GM12878 (cell line): ENCODE results near the gene GSPT1. TPM values are rescaled to one million over a fixed set of nuclear protein-coding genes. Genes with fewer than 3 reads are reported as not detected.

Source experiments
- CTCF ChIP-seq, 3 experiments: IDR thresholded peaks in 2 of 3; conservative IDR thresholded peaks in 1 of 3; 2 replicates each; pipeline ENCODE4 v1.5.1; 2011; ENCODE audit warnings: low read depth in 3 of 3, low read length in 3 of 3, mild to moderate bottlenecking in 3 of 3, control low read depth in 2 of 3, moderate library complexity in 2 of 3, inconsistent platforms in 1 of 3, mixed read lengths in 1 of 3; ENCODE audit not compliant: control insufficient read depth in 2 of 3, insufficient read depth in 1 of 3; ENCODE audit errors: extremely low read depth in 1 of 3
- DPF2 ChIP-seq: fragments of 450-650 bp; IDR thresholded peaks from 2 replicates; pipeline ENCODE4 v1.6.1; 2017; ENCODE audit warnings: mild to moderate bottlenecking
- IKZF1 ChIP-seq: fragments of 450-650 bp; conservative IDR thresholded peaks from 2 replicates; pipeline ENCODE4 v1.6.1; 2017; ENCODE audit warnings: antibody characterized with exemption, mild to moderate bottlenecking
- LARP7 ChIP-seq: fragments of 450-650 bp; IDR thresholded peaks from 2 replicates; pipeline ENCODE4 v1.6.1; 2017; ENCODE audit warnings: mild to moderate bottlenecking
- MEF2B ChIP-seq: fragments of 450-650 bp; IDR thresholded peaks from 2 replicates; pipeline ENCODE4 v1.6.1; 2018; ENCODE audit warnings: mild to moderate bottlenecking, moderate library complexity; ENCODE audit not compliant: partially characterized antibody, poor library complexity, severe bottlenecking
- NFYA ChIP-seq: IDR thresholded peaks from 2 replicates; pipeline ENCODE4 v1.6.1; 2011; ENCODE audit warnings: low read depth, mild to moderate bottlenecking, low read length, improper control_type of control experiment, borderline replicate concordance
- NR2C1 ChIP-seq: fragments of 450-650 bp; IDR thresholded peaks from 2 replicates; pipeline ENCODE4 v1.6.1; 2017; ENCODE audit warnings: antibody characterized with exemption, mild to moderate bottlenecking, moderate library complexity
- NRF1 ChIP-seq: conservative IDR thresholded peaks from 2 replicates; pipeline ENCODE4 v1.6.1; 2011; ENCODE audit warnings: mild to moderate bottlenecking, low read depth, low read length, improper control_type of control experiment
- PAX5 ChIP-seq: IDR thresholded peaks from 2 replicates; pipeline ENCODE4 v1.6.1; 2011; ENCODE audit warnings: low read depth, low read length, borderline replicate concordance
- POLR2A ChIP-seq: IDR thresholded peaks from 2 replicates; pipeline ENCODE4 v1.6.1; 2011; ENCODE audit warnings: low read depth, mild to moderate bottlenecking, low read length
- RBBP5 ChIP-seq: fragments of 200-600 bp; sonication (generic); conservative IDR thresholded peaks from 2 replicates; pipeline ENCODE4 v1.6.1; 2016
- REST ChIP-seq: IDR thresholded peaks from 2 replicates; pipeline ENCODE4 v1.6.1; 2012; ENCODE audit warnings: mild to moderate bottlenecking, low read depth, low read length
- SMAD1 ChIP-seq: fragments of 450-650 bp; IDR thresholded peaks from 2 replicates; pipeline ENCODE4 v1.6.1; 2018; ENCODE audit warnings: mild to moderate bottlenecking, low read depth; ENCODE audit not compliant: partially characterized antibody
- ZBTB40 ChIP-seq: fragments of 450-650 bp; IDR thresholded peaks from 2 replicates; pipeline ENCODE4 v1.6.1; 2016; ENCODE audit warnings: mild to moderate bottlenecking, moderate library complexity, borderline replicate concordance
- polyA plus RNA-seq, 11 experiments: library from polyadenylated mRNA; depleted of rRNA in 4 of 11; unstranded in 6 of 11; stranded (reverse) in 5 of 11; fragments of >200 nt; fragmentation: Nextera tagmentation in 4 of 11; fragmentation: Illumina TruSeq in 1 of 11; extraction: Ambion mirVana in 4 of 11; extraction: Trizol in 1 of 11; gene quantifications; 1 replicate in 1 of 11; 2 replicates in 10 of 11; pipeline versions ENCODE4 v1.2.1 to v1.2.3, GENCODE V29; 2011 to 2016; ENCODE audit warnings: inconsistent platforms in 2 of 11, missing spikeins in 2 of 11, low read depth in 1 of 11
- total RNA-seq, 4 experiments: library from RNA; depleted of rRNA in 3 of 4; stranded (reverse); fragments of >200 nt in 3 of 4; fragmentation: Illumina TruSeq in 1 of 4; extraction: Trizol in 1 of 4; gene quantifications; 2 replicates each; pipeline versions ENCODE4 v1.2.1 to v1.2.3, GENCODE V29; 2013 to 2021

Gene GSPT1
- total and polyA plus RNA-seq, 10 of the 15 experiments (the other 5 are each of a cell fraction or from before 2014, with no cell fraction given): 46.7 to 181 (median 99.6) TPM

- TF ChIP-seq REST (no peak), SMAD1 (no peak), DPF2 (0 out of 2 replicates have a peak, but pooled peaks have one; percentile 70), NRF1 (no peak), POLR2A (peak; percentile 16; the same call in 1 of the 2 replicates), IKZF1 (0 out of 2 replicates have a peak, but pooled peaks have one; percentile 3), NR2C1 (0 out of 2 replicates have a peak, but pooled peaks have one; percentile 6), NFYA (no peak), PAX5 (no peak), CTCF (IDR thresholded peaks at IDR 0.05 in 2 of 3, conservative IDR thresholded peaks at IDR 0.05 in 1 of 3; ENCODE audit: control insufficient read depth in 2 of 3, extremely low read depth in 1 of 3, insufficient read depth in 1 of 3, low read depth in 3 of 3, low read length in 3 of 3) (peak in 1 of 3 experiments; percentile 7; a peak in 1 of 6 replicates), MEF2B (no peak), ZBTB40 (no peak), LARP7 (peak; percentile 65), RBBP5 (no peak)
Measured at GRCh38 chr16:11915114-11915643, 577 bp downstream of the GSPT1 start (continued).
